Right lobe of liver (tissue), 6 donors: ENCODE data around the gene ALOXE3. TPM values are rescaled to one million over a fixed set of nuclear protein-coding genes. Genes with fewer than 3 reads are reported as not detected.

Experiments used
- ATAC-seq, 4 donors: fragments of 200-7000 bp; cut with Tn5 transposase; one replicate each; pipeline ENCODE4 v1.9.1; 2020; ENCODE audit warnings: mild to moderate bottlenecking in 4 of 4, moderate library complexity in 4 of 4
- DNase-seq, 3 donors: peaks; one replicate each; pipeline ENCODE4 v3.0.0-alpha.2; 2020
- H3K27ac ChIP-seq, 3 donors: fragments of 200-600 bp; one replicate each; pipeline ENCODE4 v1.8.0; 2022
- H3K27me3 ChIP-seq, 2 donors: fragments of 200-600 bp; one replicate each; pipeline ENCODE4 v1.8.0; 2022
- H3K36me3 ChIP-seq, 4 donors: fragments of 200-600 bp; sonication (generic) in 1 of 4; one replicate each; pipeline versions ENCODE4 v1.5.1 to v1.8.0; 2017 to 2022; ENCODE audit warnings: control low read depth in 1 of 4
- H3K4me1 ChIP-seq, 4 donors: fragments of 200-600 bp; sonication (generic) in 1 of 4; one replicate each; pipeline versions ENCODE4 v1.5.1 to v1.8.0; 2017 to 2022; ENCODE audit warnings: control low read depth in 1 of 4
- H3K4me3 ChIP-seq, 3 donors: fragments of 200-600 bp; one replicate each; pipeline ENCODE4 v1.8.0; 2022
- H3K9me3 ChIP-seq, 4 donors: fragments of 200-600 bp; sonication (generic) in 1 of 4; one replicate each; pipeline versions ENCODE4 v1.5.1 to v1.8.0; 2017 to 2022; ENCODE audit warnings: control low read depth in 1 of 4
- CTCF ChIP-seq, 4 donors: fragments of 200-600 bp in 3 of 4; fragments of 450-650 bp in 1 of 4; IDR thresholded peaks; one replicate each; pipeline versions ENCODE4 v1.5.1 to v1.8.0; 2016 to 2022; ENCODE audit warnings: antibody characterized with exemption in 4 of 4, mild to moderate bottlenecking in 2 of 4
- POLR2A ChIP-seq: fragments of 450-650 bp; IDR thresholded peaks from one replicate; pipeline ENCODE4 v1.6.1; 2017; ENCODE audit warnings: antibody characterized with exemption, mild to moderate bottlenecking
- WGBS: methylation state at CpG from one replicate; pipeline ENCODE4 v1.1.6; 2018; ENCODE audit warnings: low coverage, low lambda C conversion rate; ENCODE audit not compliant: insufficient coverage; ENCODE audit errors: missing lambda C conversion rate; 5-methylcytosine and 5-hydroxymethylcytosine counted together
- intact Hi-C, 2 donors: fragments of 100-400 bp; cut with DNase I; formaldehyde crosslinking; loops; one replicate each; pipeline versions ENCODE4 v1.11.2 to v1.14.1; 2022
- total RNA-seq, 6 experiments: library from RNA; depleted of rRNA in 2 of 6; stranded (reverse); fragments of >200 nt in 2 of 6; fragmentation: NEBNext Ultra II Directional in 3 of 6; extraction: Animal tissue kit (Norgen Biotek cat#: 25700) in 3 of 6; gene quantifications; one replicate each; pipeline versions ENCODE4 v1.1.0 to v1.2.4, GENCODE V29; 2016 to 2023
- donor health status: DM: no; HTN: yes; CAD: no.
- donor health status: DM: no; HTN: no; CAD: no.
- donor health status: DM: no; HTN: no; CAD: no.
- donor health status: DM: no; HTN: yes; CAD: no.
- donor health status: DM: no; HTN: yes; CAD: no.

Gene ALOXE3
- total RNA-seq, 6 experiments from 2014 or later: not detected

- Histone ChIP-seq H3K9me3 (no peaks in the 10 kb centered on the region), H3K4me1 (peaks cover 0 to 31% (median 21%) of the 10 kb centered on the region in 4 donors), H3K27ac (peak overlapping the region; percentile 99), H3K27me3 (no peaks in the 10 kb centered on the region), H3K36me3 (peaks cover 0 to 14% (median 0%) of the 10 kb centered on the region in 4 donors), H3K4me3 (peak overlapping the region; percentile 91 to 97 (median 91))
- intact Hi-C loops: no loop called here
- peak in 1 of 3 donors; percentile 17 for DNase-seq
- ATAC-seq: no peak
- WGBS: 55% methylated on average over 15 of the region's 19 CpGs
- TF ChIP-seq CTCF (IDR thresholded peaks at IDR 0.05): no peak
- no peak for TF ChIP-seq POLR2A
Measured at GRCh38 chr17:8161289-8162232, 43.2 kb upstream of the ALOXE3 start.

- H3K27me3 ChIP-seq: no peaks in the 10 kb centered on the region
- DNase-seq (no peak), ATAC-seq (no peak)
- no peak for TF ChIP-seq CTCF (IDR thresholded peaks at IDR 0.05)
- no peak for TF ChIP-seq POLR2A
- peaks cover 0 to 31% (median 21%) of the 10 kb centered on the region in 4 donors for H3K4me1 ChIP-seq
- H3K36me3 ChIP-seq: peaks cover 0 to 14% (median 0%) of the 10 kb centered on the region in 4 donors
- H3K27ac ChIP-seq: peak overlapping the region in 1 of 3 donors; percentile 99
- no peak overlapping the region for H3K4me3 ChIP-seq
- WGBS: 62% methylated on average over 3 of the region's 5 CpGs
- intact Hi-C loops: no loop called here
- no peaks in the 10 kb centered on the region for H3K9me3 ChIP-seq
Measured at GRCh38 chr17:8160741-8161221, 42.5 kb upstream of the ALOXE3 start.

GRCh38 chr17:8160224-8160577 lies 41.9 kb upstream of the ALOXE3 start:
- H3K36me3 ChIP-seq: peaks cover 0 to 14% (median 0%) of the 10 kb centered on the region in 4 donors
- TF ChIP-seq POLR2A: no peak
- TF ChIP-seq CTCF (IDR thresholded peaks at IDR 0.05): no peak
- WGBS: 72% methylated on average over 2 of the region's 4 CpGs
- no peak overlapping the region for H3K4me3 ChIP-seq
- intact Hi-C loops: no loop called here
- ATAC-seq (no peak), DNase-seq (no peak)
- no peaks in the 10 kb centered on the region for H3K27me3 ChIP-seq
- peak overlapping the region in 1 of 3 donors; percentile 99 for H3K27ac ChIP-seq
- H3K4me1 ChIP-seq: peaks cover 0 to 31% (median 21%) of the 10 kb centered on the region in 4 donors
- no peaks in the 10 kb centered on the region for H3K9me3 ChIP-seq

GRCh38 chr17:8159459-8160223 lies 41.3 kb upstream of the ALOXE3 start:
- Histone ChIP-seq H3K4me3 (no peak overlapping the region), H3K4me1 (peaks cover 0 to 31% (median 20%) of the 10 kb centered on the region in 4 donors), H3K27ac (peak overlapping the region in 1 of 3 donors; percentile 99), H3K9me3 (no peaks in the 10 kb centered on the region), H3K36me3 (peaks cover 0 to 14% (median 0%) of the 10 kb centered on the region in 4 donors), H3K27me3 (no peaks in the 10 kb centered on the region)
- peak in 1 of 3 donors; percentile 53 for DNase-seq
- TF ChIP-seq CTCF (IDR thresholded peaks at IDR 0.05) (no peak), POLR2A (no peak)
- 44% methylated on average over 3 of the region's 4 CpGs for WGBS
- ATAC-seq: no peak
- intact Hi-C loops: loop anchor here in 1 of 2 donors (2.0 kb wide), 1 partner anchor 65 kb away; no protein-coding TSS in a partner anchor
